Ishikawa (cell line): Measurements from ENCODE around the gene MSRB3.

Experiments used
- CEBPB ChIP-seq: IDR thresholded peaks from 2 replicates; pipeline ENCODE4 v1.6.1; 2012
- CREB1 ChIP-seq: IDR thresholded peaks from 2 replicates; pipeline ENCODE4 v1.6.1; 2012; ENCODE audit warnings: low read depth
- EGR1 ChIP-seq: IDR thresholded peaks from 2 replicates; pipeline ENCODE4 v1.6.1; 2012
- EP300 ChIP-seq: IDR thresholded peaks from 2 replicates; pipeline ENCODE4 v1.6.1; 2012; ENCODE audit warnings: borderline replicate concordance
- FOXM1 ChIP-seq: IDR thresholded peaks from 2 replicates; pipeline ENCODE4 v1.6.1; 2012; ENCODE audit warnings: low read depth, borderline replicate concordance
- MAX ChIP-seq: IDR thresholded peaks from 2 replicates; pipeline ENCODE4 v1.6.1; 2012
- NFIC ChIP-seq: IDR thresholded peaks from 2 replicates; pipeline ENCODE4 v1.6.1; 2012
- RAD21 ChIP-seq: IDR thresholded peaks from 2 replicates; pipeline ENCODE4 v1.6.1; 2012; ENCODE audit warnings: low read depth
- TAF1 ChIP-seq: IDR thresholded peaks from 2 replicates; pipeline ENCODE4 v1.6.1; 2012; ENCODE audit warnings: low read depth, mild to moderate bottlenecking
- TCF12 ChIP-seq: IDR thresholded peaks from 2 replicates; pipeline ENCODE4 v1.6.1; 2012; ENCODE audit warnings: low read depth
- TEAD4 ChIP-seq: IDR thresholded peaks from 2 replicates; pipeline ENCODE4 v1.6.1; 2012
- YY1 ChIP-seq: IDR thresholded peaks from 2 replicates; pipeline ENCODE4 v1.6.1; 2012; ENCODE audit warnings: low read depth
- ZBTB7A ChIP-seq: IDR thresholded peaks from 2 replicates; pipeline ENCODE4 v1.6.1; 2012; ENCODE audit warnings: low read depth
- TF ChIP-seq, protein P1 (sequence below): IDR thresholded peaks from 2 replicates; pipeline ENCODE4 v1.6.1; 2012; ENCODE audit warnings: low read depth, mild to moderate bottlenecking
- TF ChIP-seq, protein P2 (sequence below): IDR thresholded peaks from 2 replicates; pipeline ENCODE4 v1.6.1; 2012

The MSRB3 gene

GRCh38 chr12:65504417-65504816, 225.9 kb downstream of the MSRB3 start:
- TF ChIP-seq EGR1 (no peak), CREB1 (no peak), TEAD4 (no peak), TCF12 (no peak), ZBTB7A (no peak), MAX (no peak), FOXM1 (no peak)
- TF ChIP-seq, protein P1, sequence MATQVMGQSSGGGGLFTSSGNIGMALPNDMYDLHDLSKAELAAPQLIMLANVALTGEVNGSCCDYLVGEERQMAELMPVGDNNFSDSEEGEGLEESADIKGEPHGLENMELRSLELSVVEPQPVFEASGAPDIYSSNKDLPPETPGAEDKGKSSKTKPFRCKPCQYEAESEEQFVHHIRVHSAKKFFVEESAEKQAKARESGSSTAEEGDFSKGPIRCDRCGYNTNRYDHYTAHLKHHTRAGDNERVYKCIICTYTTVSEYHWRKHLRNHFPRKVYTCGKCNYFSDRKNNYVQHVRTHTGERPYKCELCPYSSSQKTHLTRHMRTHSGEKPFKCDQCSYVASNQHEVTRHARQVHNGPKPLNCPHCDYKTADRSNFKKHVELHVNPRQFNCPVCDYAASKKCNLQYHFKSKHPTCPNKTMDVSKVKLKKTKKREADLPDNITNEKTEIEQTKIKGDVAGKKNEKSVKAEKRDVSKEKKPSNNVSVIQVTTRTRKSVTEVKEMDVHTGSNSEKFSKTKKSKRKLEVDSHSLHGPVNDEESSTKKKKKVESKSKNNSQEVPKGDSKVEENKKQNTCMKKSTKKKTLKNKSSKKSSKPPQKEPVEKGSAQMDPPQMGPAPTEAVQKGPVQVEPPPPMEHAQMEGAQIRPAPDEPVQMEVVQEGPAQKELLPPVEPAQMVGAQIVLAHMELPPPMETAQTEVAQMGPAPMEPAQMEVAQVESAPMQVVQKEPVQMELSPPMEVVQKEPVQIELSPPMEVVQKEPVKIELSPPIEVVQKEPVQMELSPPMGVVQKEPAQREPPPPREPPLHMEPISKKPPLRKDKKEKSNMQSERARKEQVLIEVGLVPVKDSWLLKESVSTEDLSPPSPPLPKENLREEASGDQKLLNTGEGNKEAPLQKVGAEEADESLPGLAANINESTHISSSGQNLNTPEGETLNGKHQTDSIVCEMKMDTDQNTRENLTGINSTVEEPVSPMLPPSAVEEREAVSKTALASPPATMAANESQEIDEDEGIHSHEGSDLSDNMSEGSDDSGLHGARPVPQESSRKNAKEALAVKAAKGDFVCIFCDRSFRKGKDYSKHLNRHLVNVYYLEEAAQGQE = no peak
- TF ChIP-seq, protein P2, sequence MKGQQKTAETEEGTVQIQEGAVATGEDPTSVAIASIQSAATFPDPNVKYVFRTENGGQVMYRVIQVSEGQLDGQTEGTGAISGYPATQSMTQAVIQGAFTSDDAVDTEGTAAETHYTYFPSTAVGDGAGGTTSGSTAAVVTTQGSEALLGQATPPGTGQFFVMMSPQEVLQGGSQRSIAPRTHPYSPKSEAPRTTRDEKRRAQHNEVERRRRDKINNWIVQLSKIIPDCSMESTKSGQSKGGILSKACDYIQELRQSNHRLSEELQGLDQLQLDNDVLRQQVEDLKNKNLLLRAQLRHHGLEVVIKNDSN = no peak

DNA sequence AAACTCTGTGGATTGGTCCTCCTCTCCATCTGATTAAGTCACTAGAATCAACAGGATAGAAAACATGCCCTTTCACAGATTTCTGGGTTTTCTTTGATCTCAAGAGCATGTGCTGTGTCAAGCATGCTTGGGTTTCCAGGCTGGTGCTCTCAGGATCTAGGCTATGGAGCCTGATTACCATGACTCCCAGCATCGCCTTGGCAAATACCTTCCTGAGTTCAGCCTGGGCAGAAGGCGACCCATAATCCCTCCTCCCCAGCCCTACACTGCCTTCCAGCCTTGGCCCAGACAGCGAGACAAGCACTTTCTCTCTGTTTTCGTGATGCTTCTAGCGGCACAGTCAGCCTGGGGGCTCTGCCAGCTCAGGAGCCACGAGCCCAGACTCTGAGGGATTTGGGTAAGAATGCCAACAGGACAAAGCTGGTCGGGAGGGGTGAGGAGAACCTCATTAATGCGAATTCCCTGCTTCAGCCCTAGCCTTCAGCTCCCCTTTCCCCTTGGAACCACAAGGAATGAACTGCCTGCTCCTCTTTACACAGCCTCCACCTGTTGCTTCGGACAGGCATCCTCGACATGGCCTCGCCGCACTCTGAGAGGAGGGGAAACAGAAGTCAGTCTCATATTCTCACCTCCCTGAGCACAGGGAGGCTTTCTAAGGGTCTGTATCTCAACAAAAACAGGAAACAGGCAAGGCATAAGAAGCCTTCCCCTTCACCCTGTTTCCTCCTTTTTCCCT, 227.1 kb downstream of the MSRB3 start:
- TF ChIP-seq TCF12 (no peak), TEAD4 (no peak), NFIC (no peak), EGR1 (no peak), FOXM1 (no peak)
- TF ChIP-seq, protein P2 = no peak
- TF ChIP-seq, protein P1 = no peak

GRCh38 chr12:65508276-65509035, 230.0 kb downstream of the MSRB3 start:
- TF ChIP-seq EGR1 = no peak
- TF ChIP-seq EP300 = no peak
- no peak for TF ChIP-seq ZBTB7A
- TF ChIP-seq TEAD4 = no peak
- TF ChIP-seq TCF12 = no peak
- TF ChIP-seq MAX = no peak
- TF ChIP-seq FOXM1 = no peak
- no peak for TF ChIP-seq TAF1
- TF ChIP-seq, protein P2 = no peak
- no peak for TF ChIP-seq YY1
- TF ChIP-seq RAD21 = no peak

GRCh38 chr12:65510007-65510406, 231.5 kb downstream of the MSRB3 start:
- TF ChIP-seq TCF12 (no peak), EGR1 (no peak), FOXM1 (no peak), MAX (no peak), RAD21 (no peak), YY1 (no peak), TAF1 (no peak), EP300 (no peak), NFIC (no peak), TEAD4 (no peak), ZBTB7A (no peak), CEBPB (no peak), CREB1 (no peak)
- TF ChIP-seq, protein P2 = no peak
- TF ChIP-seq, protein P1 = no peak
